HepG2 (cell line): ENCODE results near the gene CDC14A. TPM values are rescaled to one million over a fixed set of nuclear protein-coding genes. Genes with fewer than 3 reads are reported as not detected.

Source experiments
- ATAC-seq: fragments of 200-7000 bp; cut with Tn5 transposase; 3 replicates; pipeline ENCODE4 v1.9.1; 2020; ENCODE audit warnings: mild to moderate bottlenecking, moderate library complexity
- BruUV-seq: library from RNA; stranded (reverse); fragments of 400-500 nt; replicated peaks from 2 replicates; lab custom pipeline; 2021; lab: Mats Ljungman, UMichigan
- CTCF ChIA-PET: fragments of 300-600 bp; formaldehyde crosslinking; extraction: SDS; loops from one replicate; lab custom pipeline; 2021; ENCODE audit warnings: low total read pairs, inconsistent platforms, low intra/inter-chr PET ratio; lab: Yijun Ruan, JAX
- POLR2A ChIA-PET: fragments of 350-600 bp; sonication (Branson Sonifier 250); formaldehyde crosslinking; loops from one replicate; lab custom pipeline; 2020; ENCODE audit warnings: antibody characterized with exemption, inconsistent platforms; lab: Yijun Ruan, JAX
- DNase-seq: peaks from one replicate; pipeline ENCODE4 v3.0.0-alpha.2; 2015; ENCODE audit warnings: low spot score
- FAIRE-seq: peaks from 3 replicates; lab custom pipeline; 2011; peaks lifted over from hg19 to GRCh38; lab: Jason Lieb, UNC
- H2AFZ ChIP-seq: one replicate; pipeline ENCODE4 v1.6.1; 2011; ENCODE audit warnings: low read length, inconsistent platforms
- H3K27ac ChIP-seq: fragments of 300-600 bp; 3 replicates; pipeline ENCODE4 v1.8.0; 2011; ENCODE audit warnings: mixed run types, mild to moderate bottlenecking, mixed read lengths, low read length, inconsistent platforms; ENCODE audit not compliant: insufficient read depth; ENCODE audit errors: extremely low read length
- H3K27me3 ChIP-seq, 2 experiments: fragments of 200-600 bp in 1 of 2; 2 replicates in 1 of 2; 3 replicates in 1 of 2; pipeline versions ENCODE4 v1.6.0 to v1.8.0; 2011; ENCODE audit warnings: low read length in 2 of 2, mild to moderate bottlenecking in 2 of 2, moderate library complexity in 2 of 2, inconsistent platforms in 1 of 2; ENCODE audit not compliant: insufficient read depth in 2 of 2, control insufficient read depth in 1 of 2
- H3K36me3 ChIP-seq, 2 experiments: fragments of 200-600 bp in 1 of 2; replicated peaks in 1 of 2; 2 replicates in 1 of 2; 3 replicates in 1 of 2; pipeline versions ENCODE4 v1.5.1 to v1.8.0; 2011; ENCODE audit warnings: low read length in 2 of 2, inconsistent platforms in 1 of 2; ENCODE audit not compliant: insufficient read depth in 2 of 2, control insufficient read depth in 1 of 2
- H3K4me1 ChIP-seq: 2 replicates; pipeline ENCODE4 v1.5.1; 2012; ENCODE audit warnings: low read length, inconsistent platforms; ENCODE audit not compliant: insufficient read depth
- H3K4me2 ChIP-seq: 2 replicates; pipeline ENCODE4 v1.6.0; 2011; ENCODE audit warnings: low read depth, low read length, inconsistent platforms
- H3K4me3 ChIP-seq, 3 experiments: fragments of 200-600 bp in 1 of 3; sonication (generic), shearing (Covaris generic) in 1 of 3; replicated peaks in 1 of 3; 2 replicates each; pipeline ENCODE4 v1.5.1; 2011 to 2016; ENCODE audit warnings: low read length in 3 of 3, inconsistent platforms in 2 of 3, low read depth in 2 of 3, mild to moderate bottlenecking in 2 of 3, control low read depth in 1 of 3, mixed read lengths in 1 of 3; ENCODE audit not compliant: insufficient read depth in 1 of 3
- H3K79me2 ChIP-seq: one replicate; pipeline ENCODE4 v1.6.1; 2011; ENCODE audit warnings: low read length, inconsistent platforms; ENCODE audit not compliant: insufficient read depth
- H3K9ac ChIP-seq: 2 replicates; pipeline ENCODE4 v1.6.0; 2011; ENCODE audit warnings: mild to moderate bottlenecking, low read depth, low read length, inconsistent platforms; ENCODE audit not compliant: insufficient read depth
- H3K9me3 ChIP-seq: 2 replicates; pipeline ENCODE4 v1.5.1; 2012; ENCODE audit warnings: mild to moderate bottlenecking, low read length
- H4K20me1 ChIP-seq: 2 replicates; pipeline ENCODE4 v1.6.0; 2011; ENCODE audit warnings: inconsistent platforms, mild to moderate bottlenecking, low read length, moderate library complexity; ENCODE audit not compliant: insufficient read depth
- SMAD3 ChIP-seq: sonication (generic); formaldehyde crosslinking; IDR thresholded peaks from 2 replicates; pipeline ENCODE4 v1.4.0; 2020; ENCODE audit warnings: missing genetic modification reagents
- ZNF136 ChIP-seq: sonication (generic); formaldehyde crosslinking; IDR thresholded peaks from 2 replicates; pipeline ENCODE4 v1.8.1; 2022; ENCODE audit warnings: low read depth, mild to moderate bottlenecking, moderate library complexity, missing genetic modification reagents
- WGBS: methylation state at CpG from one replicate; pipeline ENCODE4 v1.1.6; 2017; ENCODE audit warnings: low lambda C conversion rate; 5-methylcytosine and 5-hydroxymethylcytosine counted together
- in situ Hi-C: cut with HindIII; loops from 2 replicates; pipeline ENCODE4 v1.10.0; 2017; ENCODE audit warnings: low pct_unique_long_range_greater_than_20kb; ENCODE audit not compliant: extremely low pct_ligation_motif_present
- intact Hi-C: fragments of 100-400 bp; cut with micrococcal nuclease; formaldehyde crosslinking; loops from one replicate; pipeline ENCODE4 v1.10.0; 2022; ENCODE audit not compliant: unreplicated experiment
- polyA plus RNA-seq, 8 experiments: library from polyadenylated mRNA; depleted of rRNA in 3 of 8; stranded (reverse) in 7 of 8; unstranded in 1 of 8; fragments of >200 nt; fragmentation: Illumina TruSeq in 4 of 8; extraction: Trizol in 4 of 8; gene quantifications; 2 replicates each; pipeline versions ENCODE4 v1.2.1 to v1.2.3, GENCODE V29; 2011 to 2016; ENCODE audit warnings: low read depth in 4 of 8, missing spikeins in 1 of 8, mixed read lengths in 1 of 8; ENCODE audit not compliant: insufficient read depth in 1 of 8
- total RNA-seq, 5 experiments: library from RNA; depleted of rRNA; stranded (reverse); fragments of >200 nt; fragmentation: Illumina TruSeq; extraction: Trizol; gene quantifications; 2 replicates each; pipeline ENCODE4 v1.2.3, GENCODE V29; 2016; ENCODE audit warnings: low read depth in 1 of 5
- TF ChIP-seq, protein P1 (sequence below), 2 experiments: fragments of 450-650 bp in 1 of 2; sonication (generic) in 1 of 2; formaldehyde crosslinking in 1 of 2; IDR thresholded peaks; 2 replicates each; pipeline versions ENCODE4 v1.6.1 to v1.8.0; 2016 to 2022; ENCODE audit warnings: antibody characterized with exemption in 1 of 2, mild to moderate bottlenecking in 1 of 2, missing genetic modification reagents in 1 of 2
- TF ChIP-seq, protein P2 (sequence below): conservative IDR thresholded peaks from 2 replicates; pipeline ENCODE4 v1.6.1; 2018; ENCODE audit warnings: missing genetic modification reagents
- TF ChIP-seq, protein P3 (sequence below): sonication (generic); formaldehyde crosslinking; IDR thresholded peaks from 2 replicates; pipeline ENCODE4 v1.4.0; 2020; ENCODE audit warnings: missing genetic modification reagents
- TF ChIP-seq, protein P4 (sequence below): sonication (generic); formaldehyde crosslinking; IDR thresholded peaks from 2 replicates; pipeline ENCODE4 v1.5.0; 2020; ENCODE audit warnings: mild to moderate bottlenecking, missing genetic modification reagents

The CDC14A gene
- total and polyA plus RNA-seq, 2 of the 13 experiments (the other 11 are each of a cell fraction or from before 2014, with no cell fraction given), result 2.8 to 4.9 TPM

DNA sequence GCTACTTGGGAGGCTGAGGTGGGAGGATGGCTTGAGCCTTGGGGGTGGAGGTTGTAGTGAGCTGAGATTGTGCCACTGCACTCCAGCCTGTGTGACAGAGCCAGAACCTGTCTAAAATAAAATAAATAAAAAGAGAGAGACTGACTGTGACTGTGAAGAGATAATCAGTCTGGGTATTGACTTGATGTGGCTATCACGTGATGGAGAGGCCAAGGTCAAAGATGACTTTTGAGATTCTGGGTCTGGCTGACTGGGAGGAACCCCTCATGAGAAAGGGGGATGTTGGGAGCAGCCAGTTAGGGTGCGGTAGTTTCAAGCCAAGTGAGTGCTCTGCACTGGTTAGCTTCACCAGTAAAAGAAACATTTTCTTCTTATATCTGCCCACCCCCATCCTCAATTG lies 66.8 kb downstream of the CDC14A start:
- ATAC-seq (no peak), DNase-seq (no peak), FAIRE-seq (no peak)
- no peak overlapping the region for H3K27ac ChIP-seq
- H3K9ac ChIP-seq, result no peak overlapping the region
- POLR2A ChIA-PET, result no interaction called here
- H2AFZ ChIP-seq, result no peak overlapping the region
- in situ Hi-C loops, result no loop called here
- no TSS peak for BruUV-seq
- H3K36me3 ChIP-seq, result no peaks in the 10 kb centered on the region; a peak in 2 of 5 replicates
- WGBS, result 64% methylated on average over 1 of the region's 2 CpGs
- H3K4me1 ChIP-seq, result no peaks in the 10 kb centered on the region
- H3K27me3 ChIP-seq, result no peaks in the 10 kb centered on the region
- no peaks in the 10 kb centered on the region for H4K20me1 ChIP-seq
- H3K4me3 ChIP-seq, result no peak overlapping the region
- no peaks in the 10 kb centered on the region for H3K9me3 ChIP-seq
- intact Hi-C loops, result no loop called here
- H3K4me2 ChIP-seq, result no peak overlapping the region
- no peaks in the 10 kb centered on the region for H3K79me2 ChIP-seq
- CTCF ChIA-PET, result no interaction called here
- TF ChIP-seq, protein P1, sequence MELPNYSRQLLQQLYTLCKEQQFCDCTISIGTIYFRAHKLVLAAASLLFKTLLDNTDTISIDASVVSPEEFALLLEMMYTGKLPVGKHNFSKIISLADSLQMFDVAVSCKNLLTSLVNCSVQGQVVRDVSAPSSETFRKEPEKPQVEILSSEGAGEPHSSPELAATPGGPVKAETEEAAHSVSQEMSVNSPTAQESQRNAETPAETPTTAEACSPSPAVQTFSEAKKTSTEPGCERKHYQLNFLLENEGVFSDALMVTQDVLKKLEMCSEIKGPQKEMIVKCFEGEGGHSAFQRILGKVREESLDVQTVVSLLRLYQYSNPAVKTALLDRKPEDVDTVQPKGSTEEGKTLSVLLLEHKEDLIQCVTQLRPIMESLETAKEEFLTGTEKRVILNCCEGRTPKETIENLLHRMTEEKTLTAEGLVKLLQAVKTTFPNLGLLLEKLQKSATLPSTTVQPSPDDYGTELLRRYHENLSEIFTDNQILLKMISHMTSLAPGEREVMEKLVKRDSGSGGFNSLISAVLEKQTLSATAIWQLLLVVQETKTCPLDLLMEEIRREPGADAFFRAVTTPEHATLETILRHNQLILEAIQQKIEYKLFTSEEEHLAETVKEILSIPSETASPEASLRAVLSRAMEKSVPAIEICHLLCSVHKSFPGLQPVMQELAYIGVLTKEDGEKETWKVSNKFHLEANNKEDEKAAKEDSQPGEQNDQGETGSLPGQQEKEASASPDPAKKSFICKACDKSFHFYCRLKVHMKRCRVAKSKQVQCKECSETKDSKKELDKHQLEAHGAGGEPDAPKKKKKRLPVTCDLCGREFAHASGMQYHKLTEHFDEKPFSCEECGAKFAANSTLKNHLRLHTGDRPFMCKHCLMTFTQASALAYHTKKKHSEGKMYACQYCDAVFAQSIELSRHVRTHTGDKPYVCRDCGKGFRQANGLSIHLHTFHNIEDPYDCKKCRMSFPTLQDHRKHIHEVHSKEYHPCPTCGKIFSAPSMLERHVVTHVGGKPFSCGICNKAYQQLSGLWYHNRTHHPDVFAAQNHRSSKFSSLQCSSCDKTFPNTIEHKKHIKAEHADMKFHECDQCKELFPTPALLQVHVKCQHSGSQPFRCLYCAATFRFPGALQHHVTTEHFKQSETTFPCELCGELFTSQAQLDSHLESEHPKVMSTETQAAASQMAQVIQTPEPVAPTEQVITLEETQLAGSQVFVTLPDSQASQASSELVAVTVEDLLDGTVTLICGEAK (IDR thresholded peaks at IDR 0.05), result no peak
- TF ChIP-seq, protein P1 (CRISPR knock-in tag; IDR thresholded peaks at IDR 0.05), result no peak
- TF ChIP-seq, protein P2, sequence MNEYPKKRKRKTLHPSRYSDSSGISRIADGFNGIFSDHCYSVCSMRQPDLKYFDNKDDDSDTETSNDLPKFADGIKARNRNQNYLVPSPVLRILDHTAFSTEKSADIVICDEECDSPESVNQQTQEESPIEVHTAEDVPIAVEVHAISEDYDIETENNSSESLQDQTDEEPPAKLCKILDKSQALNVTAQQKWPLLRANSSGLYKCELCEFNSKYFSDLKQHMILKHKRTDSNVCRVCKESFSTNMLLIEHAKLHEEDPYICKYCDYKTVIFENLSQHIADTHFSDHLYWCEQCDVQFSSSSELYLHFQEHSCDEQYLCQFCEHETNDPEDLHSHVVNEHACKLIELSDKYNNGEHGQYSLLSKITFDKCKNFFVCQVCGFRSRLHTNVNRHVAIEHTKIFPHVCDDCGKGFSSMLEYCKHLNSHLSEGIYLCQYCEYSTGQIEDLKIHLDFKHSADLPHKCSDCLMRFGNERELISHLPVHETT (CRISPR knock-in tag), result no peak
- TF ChIP-seq, protein P3, sequence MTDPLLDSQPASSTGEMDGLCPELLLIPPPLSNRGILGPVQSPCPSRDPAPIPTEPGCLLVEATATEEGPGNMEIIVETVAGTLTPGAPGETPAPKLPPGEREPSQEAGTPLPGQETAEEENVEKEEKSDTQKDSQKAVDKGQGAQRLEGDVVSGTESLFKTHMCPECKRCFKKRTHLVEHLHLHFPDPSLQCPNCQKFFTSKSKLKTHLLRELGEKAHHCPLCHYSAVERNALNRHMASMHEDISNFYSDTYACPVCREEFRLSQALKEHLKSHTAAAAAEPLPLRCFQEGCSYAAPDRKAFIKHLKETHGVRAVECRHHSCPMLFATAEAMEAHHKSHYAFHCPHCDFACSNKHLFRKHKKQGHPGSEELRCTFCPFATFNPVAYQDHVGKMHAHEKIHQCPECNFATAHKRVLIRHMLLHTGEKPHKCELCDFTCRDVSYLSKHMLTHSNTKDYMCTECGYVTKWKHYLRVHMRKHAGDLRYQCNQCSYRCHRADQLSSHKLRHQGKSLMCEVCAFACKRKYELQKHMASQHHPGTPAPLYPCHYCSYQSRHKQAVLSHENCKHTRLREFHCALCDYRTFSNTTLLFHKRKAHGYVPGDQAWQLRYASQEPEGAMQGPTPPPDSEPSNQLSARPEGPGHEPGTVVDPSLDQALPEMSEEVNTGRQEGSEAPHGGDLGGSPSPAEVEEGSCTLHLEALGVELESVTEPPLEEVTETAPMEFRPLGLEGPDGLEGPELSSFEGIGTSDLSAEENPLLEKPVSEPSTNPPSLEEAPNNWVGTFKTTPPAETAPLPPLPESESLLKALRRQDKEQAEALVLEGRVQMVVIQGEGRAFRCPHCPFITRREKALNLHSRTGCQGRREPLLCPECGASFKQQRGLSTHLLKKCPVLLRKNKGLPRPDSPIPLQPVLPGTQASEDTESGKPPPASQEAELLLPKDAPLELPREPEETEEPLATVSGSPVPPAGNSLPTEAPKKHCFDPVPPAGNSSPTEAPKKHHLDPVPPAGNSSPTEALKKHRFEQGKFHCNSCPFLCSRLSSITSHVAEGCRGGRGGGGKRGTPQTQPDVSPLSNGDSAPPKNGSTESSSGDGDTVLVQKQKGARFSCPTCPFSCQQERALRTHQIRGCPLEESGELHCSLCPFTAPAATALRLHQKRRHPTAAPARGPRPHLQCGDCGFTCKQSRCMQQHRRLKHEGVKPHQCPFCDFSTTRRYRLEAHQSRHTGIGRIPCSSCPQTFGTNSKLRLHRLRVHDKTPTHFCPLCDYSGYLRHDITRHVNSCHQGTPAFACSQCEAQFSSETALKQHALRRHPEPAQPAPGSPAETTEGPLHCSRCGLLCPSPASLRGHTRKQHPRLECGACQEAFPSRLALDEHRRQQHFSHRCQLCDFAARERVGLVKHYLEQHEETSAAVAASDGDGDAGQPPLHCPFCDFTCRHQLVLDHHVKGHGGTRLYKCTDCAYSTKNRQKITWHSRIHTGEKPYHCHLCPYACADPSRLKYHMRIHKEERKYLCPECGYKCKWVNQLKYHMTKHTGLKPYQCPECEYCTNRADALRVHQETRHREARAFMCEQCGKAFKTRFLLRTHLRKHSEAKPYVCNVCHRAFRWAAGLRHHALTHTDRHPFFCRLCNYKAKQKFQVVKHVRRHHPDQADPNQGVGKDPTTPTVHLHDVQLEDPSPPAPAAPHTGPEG (CRISPR knock-in tag), result no peak
- TF ChIP-seq ZNF136 (no peak), SMAD3 (CRISPR knock-in tag) (no peak)
- TF ChIP-seq, protein P4, sequence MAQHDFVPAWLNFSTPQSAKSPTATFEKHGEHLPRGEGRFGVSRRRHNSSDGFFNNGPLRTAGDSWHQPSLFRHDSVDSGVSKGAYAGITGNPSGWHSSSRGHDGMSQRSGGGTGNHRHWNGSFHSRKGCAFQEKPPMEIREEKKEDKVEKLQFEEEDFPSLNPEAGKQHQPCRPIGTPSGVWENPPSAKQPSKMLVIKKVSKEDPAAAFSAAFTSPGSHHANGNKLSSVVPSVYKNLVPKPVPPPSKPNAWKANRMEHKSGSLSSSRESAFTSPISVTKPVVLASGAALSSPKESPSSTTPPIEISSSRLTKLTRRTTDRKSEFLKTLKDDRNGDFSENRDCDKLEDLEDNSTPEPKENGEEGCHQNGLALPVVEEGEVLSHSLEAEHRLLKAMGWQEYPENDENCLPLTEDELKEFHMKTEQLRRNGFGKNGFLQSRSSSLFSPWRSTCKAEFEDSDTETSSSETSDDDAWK (CRISPR knock-in tag), result no peak
